Measurements from ENCODE around the gene DUOX1. TPM values are rescaled to one million over a fixed set of nuclear protein-coding genes. Genes with fewer than 3 reads are reported as not detected.

Gene DUOX1
- total RNA-seq, 6 experiments from 2014 or later, result 0.06 to 1.4 (median 0.19) TPM; not detected in 3

- DNase-seq, result no peak
- WGBS (ENCODE audit: insufficient coverage, low coverage, low lambda C conversion rate, missing lambda C conversion rate), result 41% methylated on average over 10 of the region's 11 CpGs
- H3K4me1 ChIP-seq, result peaks cover 0 to 7% (median 0%) of the 10 kb centered on the region in 4 donors
- H3K9me3 ChIP-seq, result no peaks in the 10 kb centered on the region
- no peak for TF ChIP-seq CTCF (IDR thresholded peaks at IDR 0.05)
- no peak for TF ChIP-seq POLR2A (IDR thresholded peaks at IDR 0.05)
- ATAC-seq, result no peak
- no peak overlapping the region for H3K27ac ChIP-seq
- H3K36me3 ChIP-seq, result no peaks in the 10 kb centered on the region
- intact Hi-C loops (cut with DNase I), result loop anchor here in 1 of 2 donors (10.0 kb wide), 1 partner anchor 146 kb away; no protein-coding TSS in a partner anchor
- no peak overlapping the region for H3K4me3 ChIP-seq
- peaks cover 0 to 6% of the 10 kb centered on the region in 2 donors for H3K27me3 ChIP-seq
Measured at GRCh38 chr15:45110256-45110820, 19.5 kb upstream of the DUOX1 start.

GRCh38 chr15:45111390-45112142, 18.2 kb upstream of the DUOX1 start:
- H3K27ac ChIP-seq, result no peak overlapping the region
- H3K9me3 ChIP-seq, result no peaks in the 10 kb centered on the region
- H3K36me3 ChIP-seq, result no peaks in the 10 kb centered on the region
- H3K4me3 ChIP-seq, result no peak overlapping the region
- H3K4me1 ChIP-seq, result peaks cover 0 to 7% (median 0%) of the 10 kb centered on the region in 4 donors
- WGBS (ENCODE audit: insufficient coverage, low coverage, low lambda C conversion rate, missing lambda C conversion rate), result 0% methylated on average over 1 of the region's 71 CpGs
- peaks cover 0 to 7% of the 10 kb centered on the region in 2 donors for H3K27me3 ChIP-seq
- intact Hi-C loops (cut with DNase I), result loop anchor here in 1 of 2 donors (10.0 kb wide), 1 partner anchor 147 kb away; no protein-coding TSS in a partner anchor
- ATAC-seq (peak in 3 of 4 donors; percentile 16 to 24 (median 21)), DNase-seq (no peak)
- TF ChIP-seq CTCF (IDR thresholded peaks at IDR 0.05), result no peak

- no peak overlapping the region for H3K27ac ChIP-seq
- no peaks in the 10 kb centered on the region for H3K36me3 ChIP-seq
- TF ChIP-seq CTCF (IDR thresholded peaks at IDR 0.05) (no peak), POLR2A (IDR thresholded peaks at IDR 0.05) (no peak)
- H3K4me1 ChIP-seq, result peaks cover 0 to 7% (median 2%) of the 10 kb centered on the region in 4 donors
- H3K4me3 ChIP-seq, result no peak overlapping the region
- ATAC-seq (no peak), DNase-seq (no peak)
- intact Hi-C loops (cut with DNase I), result loop anchor here in 1 of 2 donors (10.0 kb wide), 1 partner anchor 147 kb away; no protein-coding TSS in a partner anchor
- peaks cover 2 to 13% of the 10 kb centered on the region in 2 donors for H3K27me3 ChIP-seq
- 26% methylated on average over 4 of the region's 13 CpGs for WGBS (ENCODE audit: insufficient coverage, low coverage, low lambda C conversion rate, missing lambda C conversion rate)
- no peaks in the 10 kb centered on the region for H3K9me3 ChIP-seq
Measured at GRCh38 chr15:45112143-45112590, 17.6 kb upstream of the DUOX1 start.

GRCh38 chr15:45112591-45113379, 17.0 kb upstream of the DUOX1 start:
- TF ChIP-seq POLR2A (IDR thresholded peaks at IDR 0.05) (no peak), CTCF (IDR thresholded peaks at IDR 0.05) (no peak)
- Histone ChIP-seq H3K27me3 (peaks cover 4 to 13% of the 10 kb centered on the region in 2 donors), H3K27ac (no peak overlapping the region), H3K36me3 (no peaks in the 10 kb centered on the region), H3K4me3 (no peak overlapping the region), H3K9me3 (no peaks in the 10 kb centered on the region), H3K4me1 (peaks cover 0 to 10% (median 2%) of the 10 kb centered on the region in 4 donors)
- DNase-seq (no peak), ATAC-seq (peak in 1 of 4 donors; percentile 18)
- intact Hi-C loops (cut with DNase I), result loop anchor here in 1 of 2 donors (10.0 kb wide), 1 partner anchor 148 kb away; no protein-coding TSS in a partner anchor
- WGBS (ENCODE audit: insufficient coverage, low coverage, low lambda C conversion rate, missing lambda C conversion rate), result 6% methylated on average over 14 of the region's 58 CpGs
